OCI-LY3 (cell line): ENCODE results near the gene ABLIM3.

Experiments
- EZH2phosphoT487 ChIP-seq: fragments of 200-600 bp; shearing (Covaris generic); IDR thresholded peaks from 2 replicates; pipeline ENCODE4 v1.6.1; 2018; ENCODE audit warnings: antibody characterized with exemption, mixed run types, low read depth
- TF ChIP-seq, protein P1 (sequence below): fragments of 200-600, 300-600 bp; sonication (generic); IDR thresholded peaks from 2 replicates; pipeline ENCODE4 v1.5.1; 2014; ENCODE audit warnings: antibody characterized with exemption, low read length, low read depth

DNA sequence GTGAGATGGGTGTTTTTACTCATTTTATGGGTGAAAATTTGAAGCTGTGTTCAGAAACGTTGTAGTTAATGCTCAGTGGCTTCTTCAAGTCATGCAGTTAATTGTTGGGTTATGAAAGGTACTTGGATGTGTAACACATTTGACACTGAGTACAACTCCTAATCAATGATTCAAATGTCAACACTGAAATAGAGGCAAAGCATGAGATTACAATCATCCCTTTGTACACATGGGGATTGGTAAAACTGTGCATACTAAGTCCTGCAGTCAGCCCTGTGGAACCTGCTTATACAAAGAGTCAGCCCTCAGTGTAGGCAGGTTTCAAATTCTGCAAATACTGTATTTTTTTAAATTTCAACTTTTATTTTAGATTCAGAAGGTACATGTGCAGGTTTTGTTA is 3.3 kb downstream of the ABLIM3 start:
- TF ChIP-seq, protein P1, sequence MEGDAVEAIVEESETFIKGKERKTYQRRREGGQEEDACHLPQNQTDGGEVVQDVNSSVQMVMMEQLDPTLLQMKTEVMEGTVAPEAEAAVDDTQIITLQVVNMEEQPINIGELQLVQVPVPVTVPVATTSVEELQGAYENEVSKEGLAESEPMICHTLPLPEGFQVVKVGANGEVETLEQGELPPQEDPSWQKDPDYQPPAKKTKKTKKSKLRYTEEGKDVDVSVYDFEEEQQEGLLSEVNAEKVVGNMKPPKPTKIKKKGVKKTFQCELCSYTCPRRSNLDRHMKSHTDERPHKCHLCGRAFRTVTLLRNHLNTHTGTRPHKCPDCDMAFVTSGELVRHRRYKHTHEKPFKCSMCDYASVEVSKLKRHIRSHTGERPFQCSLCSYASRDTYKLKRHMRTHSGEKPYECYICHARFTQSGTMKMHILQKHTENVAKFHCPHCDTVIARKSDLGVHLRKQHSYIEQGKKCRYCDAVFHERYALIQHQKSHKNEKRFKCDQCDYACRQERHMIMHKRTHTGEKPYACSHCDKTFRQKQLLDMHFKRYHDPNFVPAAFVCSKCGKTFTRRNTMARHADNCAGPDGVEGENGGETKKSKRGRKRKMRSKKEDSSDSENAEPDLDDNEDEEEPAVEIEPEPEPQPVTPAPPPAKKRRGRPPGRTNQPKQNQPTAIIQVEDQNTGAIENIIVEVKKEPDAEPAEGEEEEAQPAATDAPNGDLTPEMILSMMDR, result no peak
- TF ChIP-seq EZH2phosphoT487, result no peak
